ENCODE data around the gene CAMK2A. TPM values are rescaled to one million over a fixed set of nuclear protein-coding genes. Genes with fewer than 3 reads are reported as not detected.

CAMK2A gene
- total RNA-seq (1.8 TPM), polyA plus RNA-seq (2.6 TPM)

GRCh38 chr5:150289551-150290390, at the start of gene CAMK2A:
TSS of gene CAMK2A (minus strand) at chr5:150289773. CDS start at chr5:150289625, 148 bp downstream.
- H3K36me3 ChIP-seq (ENCODE audit: insufficient read depth): no peaks in the 10 kb centered on the region
- H3K4me3 ChIP-seq (ENCODE audit: low read depth, low read length): no peak within 1 kb of the TSS
- no peaks in the 10 kb centered on the region for H3K4me1 ChIP-seq (ENCODE audit: insufficient read depth)
- no peak for DNase-seq (ENCODE audit: extremely low spot score)
- 59% methylated on average over 26 of the region's 26 CpGs for WGBS
- H3K27ac ChIP-seq (ENCODE audit: low read depth): no peak within 1 kb of the TSS

DNA sequence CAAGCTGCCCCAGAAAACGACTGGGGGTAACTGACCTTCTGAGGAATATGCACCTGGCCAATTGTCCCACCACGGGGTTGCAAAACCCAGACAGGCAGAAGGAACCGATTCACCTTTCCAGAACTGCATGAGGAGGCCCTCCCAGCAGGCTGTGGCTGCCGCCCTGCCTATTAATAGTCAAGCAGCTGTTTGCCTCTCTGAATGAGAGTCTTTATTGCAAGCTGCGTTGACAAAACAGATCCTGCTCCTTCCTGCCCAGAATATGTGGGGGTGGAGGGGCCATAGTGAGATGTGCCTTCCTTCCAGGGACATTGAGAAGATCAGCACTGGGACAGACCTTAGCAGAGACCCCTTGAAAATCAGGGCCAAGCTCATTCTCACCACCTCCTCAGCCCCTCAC, 49.6 kb upstream of the CAMK2A start:
- Histone ChIP-seq H3K27ac (ENCODE audit: low read depth) (no peak overlapping the region), H3K4me1 (ENCODE audit: insufficient read depth) (no peaks in the 10 kb centered on the region), H3K4me3 (ENCODE audit: low read depth, low read length) (no peak overlapping the region), H3K36me3 (ENCODE audit: insufficient read depth) (no peaks in the 10 kb centered on the region)
- WGBS: 43% methylated on average over 5 of the region's 5 CpGs
- DNase-seq (ENCODE audit: extremely low spot score): no peak

- Histone ChIP-seq H3K4me1 (ENCODE audit: insufficient read depth) (no peaks in the 10 kb centered on the region), H3K4me3 (ENCODE audit: low read depth, low read length) (no peak overlapping the region), H3K36me3 (ENCODE audit: insufficient read depth) (no peaks in the 10 kb centered on the region), H3K27ac (ENCODE audit: low read depth) (no peak overlapping the region)
- WGBS: 93% methylated on average over 11 of the region's 11 CpGs
- DNase-seq (ENCODE audit: extremely low spot score): no peak
Measured at GRCh38 chr5:150338546-150338945, 49.0 kb upstream of the CAMK2A start.

DNA sequence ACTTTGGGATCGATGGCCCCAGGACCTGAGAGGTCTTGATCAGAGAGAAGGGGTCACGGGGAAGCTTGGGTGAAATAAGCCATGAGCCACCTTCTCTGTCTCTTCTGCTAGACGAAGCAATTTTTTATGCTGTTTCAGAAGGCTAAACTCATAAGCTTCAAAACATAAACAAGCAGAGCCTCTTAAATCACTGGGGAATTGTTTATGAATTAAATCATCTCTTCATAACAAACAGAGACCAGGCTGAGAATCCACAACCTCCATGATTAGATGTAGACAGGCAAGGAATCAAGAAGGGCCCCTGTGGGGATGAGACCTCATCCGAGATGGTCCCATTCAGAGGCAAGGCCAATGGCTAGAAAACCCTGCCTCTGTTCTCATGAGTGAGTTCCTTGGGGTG, 46.2 kb upstream of the CAMK2A start:
- WGBS: 39% methylated on average over 4 of the region's 4 CpGs
- no peak for DNase-seq (ENCODE audit: extremely low spot score)
- H3K36me3 ChIP-seq (ENCODE audit: insufficient read depth): no peaks in the 10 kb centered on the region
- H3K27ac ChIP-seq (ENCODE audit: low read depth): no peak overlapping the region
- no peaks in the 10 kb centered on the region for H3K4me1 ChIP-seq (ENCODE audit: insufficient read depth)
- no peak overlapping the region for H3K4me3 ChIP-seq (ENCODE audit: low read depth, low read length)

- Histone ChIP-seq H3K27ac (ENCODE audit: low read depth) (no peak overlapping the region), H3K4me1 (ENCODE audit: insufficient read depth) (no peaks in the 10 kb centered on the region), H3K36me3 (ENCODE audit: insufficient read depth) (no peaks in the 10 kb centered on the region), H3K4me3 (ENCODE audit: low read depth, low read length) (no peak overlapping the region)
- DNase-seq (ENCODE audit: extremely low spot score): no peak
- WGBS: 80% methylated on average over 5 of the region's 5 CpGs
Measured at GRCh38 chr5:150333400-150333799, 43.8 kb upstream of the CAMK2A start.

DNA sequence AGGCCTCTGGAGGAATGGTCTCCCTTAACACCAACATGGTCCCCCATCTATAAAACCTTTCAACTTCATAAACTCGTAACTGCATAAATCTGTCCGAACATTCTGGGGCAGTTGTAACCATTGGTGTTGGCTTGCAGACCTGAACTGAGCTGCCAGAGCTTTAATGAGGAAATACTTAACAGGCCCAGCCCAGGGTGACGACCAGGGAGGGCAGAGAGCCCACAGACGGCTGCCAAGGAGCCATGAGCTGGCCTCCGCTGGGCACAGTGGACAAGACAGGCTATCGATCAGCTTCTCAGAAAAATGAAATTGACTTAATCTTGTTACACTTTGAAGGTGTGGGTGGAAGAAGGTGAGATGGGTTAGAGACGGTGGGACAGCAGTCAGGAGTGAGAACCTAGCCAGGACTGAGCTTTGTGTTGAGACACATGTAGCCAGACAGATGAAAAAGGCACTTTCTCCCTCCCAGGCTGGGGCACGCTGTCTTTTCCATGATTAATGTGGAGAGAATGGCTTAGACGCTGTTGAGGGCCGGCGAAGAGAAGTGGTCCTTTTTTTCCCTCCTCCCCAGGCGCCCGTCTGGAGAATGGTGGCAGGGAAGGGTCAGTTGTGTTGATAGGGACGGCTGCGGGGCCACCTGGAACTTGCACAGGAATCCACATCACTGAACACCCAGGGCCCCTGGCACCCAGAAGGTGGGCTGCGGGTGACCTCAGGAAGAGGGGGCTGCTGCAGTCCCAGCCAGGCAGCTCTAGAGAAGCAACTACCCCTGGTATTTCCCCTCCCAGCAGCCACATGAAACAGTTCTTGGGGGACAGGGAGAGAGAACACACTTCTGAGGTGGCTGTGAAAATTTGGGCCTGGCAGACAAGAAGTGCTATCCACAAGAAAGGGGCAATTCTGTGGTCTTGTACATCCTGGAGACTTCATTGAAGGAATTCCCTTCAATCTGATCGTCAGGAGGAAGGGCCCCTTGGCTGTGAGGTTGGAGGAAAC, 40.6 kb upstream of the CAMK2A start:
- H3K27ac ChIP-seq (ENCODE audit: low read depth): no peak overlapping the region
- 77% methylated on average over 17 of the region's 17 CpGs for WGBS

DNA sequence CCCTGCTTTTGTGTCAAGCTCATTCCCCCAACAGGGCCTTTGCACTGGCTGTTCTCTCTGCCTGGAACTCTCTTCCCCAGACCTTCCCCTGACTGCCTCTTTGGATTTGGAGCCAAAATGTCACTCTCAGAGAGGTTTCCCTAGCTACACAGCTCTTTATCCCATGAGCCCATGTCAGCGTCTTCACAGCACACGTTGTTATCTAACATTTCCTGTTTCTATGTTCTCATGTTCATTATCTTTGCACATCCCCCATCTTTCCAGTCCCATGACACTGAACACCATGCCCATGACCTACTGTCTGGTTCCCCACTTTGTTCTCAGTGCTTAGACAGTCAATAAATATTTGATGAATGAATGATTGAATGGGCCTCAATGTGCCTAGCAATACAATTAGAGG, 39.5 kb upstream of the CAMK2A start:
- no peaks in the 10 kb centered on the region for H3K4me1 ChIP-seq (ENCODE audit: insufficient read depth)
- DNase-seq (ENCODE audit: extremely low spot score): no peak
- H3K27ac ChIP-seq (ENCODE audit: low read depth): no peak overlapping the region
- no peak overlapping the region for H3K4me3 ChIP-seq (ENCODE audit: low read depth, low read length)
- WGBS: 71% methylated on average over 2 of the region's 2 CpGs
- H3K36me3 ChIP-seq (ENCODE audit: insufficient read depth): no peaks in the 10 kb centered on the region

More for the DNA sequence above, 40.6 kb upstream of the CAMK2A start:
- no peaks in the 10 kb centered on the region for H3K4me1 ChIP-seq (ENCODE audit: insufficient read depth)
- H3K36me3 ChIP-seq (ENCODE audit: insufficient read depth): no peaks in the 10 kb centered on the region
- no peak for DNase-seq (ENCODE audit: extremely low spot score)
- no peak overlapping the region for H3K4me3 ChIP-seq (ENCODE audit: low read depth, low read length)

DNA sequence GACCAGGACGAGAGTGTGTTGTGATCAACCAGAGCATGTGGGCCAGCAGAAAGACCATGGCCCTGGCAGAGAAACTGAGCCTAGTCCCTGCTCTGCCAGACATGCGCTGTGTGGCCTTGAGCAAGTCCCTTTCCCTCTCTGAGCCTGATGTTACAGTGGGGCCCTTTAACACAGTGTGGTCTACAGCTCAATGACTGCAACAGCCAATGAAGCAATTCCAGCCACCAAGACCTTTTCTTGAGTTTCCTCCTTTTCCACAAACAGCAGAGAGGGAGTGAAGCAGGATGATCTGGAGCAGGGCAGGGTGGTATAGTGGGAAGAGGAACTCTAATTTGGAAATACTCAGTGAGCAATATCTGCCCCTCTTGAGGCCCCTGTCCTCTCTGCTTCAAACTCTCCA, 38.9 kb upstream of the CAMK2A start:
- Histone ChIP-seq H3K4me3 (ENCODE audit: low read depth, low read length) (no peak overlapping the region), H3K27ac (ENCODE audit: low read depth) (no peak overlapping the region), H3K36me3 (ENCODE audit: insufficient read depth) (no peaks in the 10 kb centered on the region), H3K4me1 (ENCODE audit: insufficient read depth) (no peaks in the 10 kb centered on the region)
- WGBS: 91% methylated on average over 2 of the region's 2 CpGs
- DNase-seq (ENCODE audit: extremely low spot score): no peak

- DNase-seq (ENCODE audit: extremely low spot score): no peak
- no peak overlapping the region for H3K4me3 ChIP-seq (ENCODE audit: low read depth, low read length)
- H3K27ac ChIP-seq (ENCODE audit: low read depth): no peak overlapping the region
- H3K36me3 ChIP-seq (ENCODE audit: insufficient read depth): no peaks in the 10 kb centered on the region
- no peaks in the 10 kb centered on the region for H3K4me1 ChIP-seq (ENCODE audit: insufficient read depth)
- 41% methylated on average over 3 of the region's 3 CpGs for WGBS
Measured at GRCh38 chr5:150327139-150327538, 37.6 kb upstream of the CAMK2A start.

GRCh38 chr5:150326707-150327106, 37.1 kb upstream of the CAMK2A start:
- Histone ChIP-seq H3K4me1 (ENCODE audit: insufficient read depth) (no peaks in the 10 kb centered on the region), H3K36me3 (ENCODE audit: insufficient read depth) (no peaks in the 10 kb centered on the region), H3K27ac (ENCODE audit: low read depth) (no peak overlapping the region), H3K4me3 (ENCODE audit: low read depth, low read length) (no peak overlapping the region)
- 38% methylated on average over 2 of the region's 2 CpGs for WGBS
- no peak for DNase-seq (ENCODE audit: extremely low spot score)

GRCh38 chr5:150325426-150325825, 35.9 kb upstream of the CAMK2A start:
- no peak overlapping the region for H3K27ac ChIP-seq (ENCODE audit: low read depth)
- WGBS: 93% methylated on average over 4 of the region's 4 CpGs
- no peak for DNase-seq (ENCODE audit: extremely low spot score)
- H3K4me3 ChIP-seq (ENCODE audit: low read depth, low read length): no peak overlapping the region
- H3K36me3 ChIP-seq (ENCODE audit: insufficient read depth): no peaks in the 10 kb centered on the region
- H3K4me1 ChIP-seq (ENCODE audit: insufficient read depth): no peaks in the 10 kb centered on the region

DNA sequence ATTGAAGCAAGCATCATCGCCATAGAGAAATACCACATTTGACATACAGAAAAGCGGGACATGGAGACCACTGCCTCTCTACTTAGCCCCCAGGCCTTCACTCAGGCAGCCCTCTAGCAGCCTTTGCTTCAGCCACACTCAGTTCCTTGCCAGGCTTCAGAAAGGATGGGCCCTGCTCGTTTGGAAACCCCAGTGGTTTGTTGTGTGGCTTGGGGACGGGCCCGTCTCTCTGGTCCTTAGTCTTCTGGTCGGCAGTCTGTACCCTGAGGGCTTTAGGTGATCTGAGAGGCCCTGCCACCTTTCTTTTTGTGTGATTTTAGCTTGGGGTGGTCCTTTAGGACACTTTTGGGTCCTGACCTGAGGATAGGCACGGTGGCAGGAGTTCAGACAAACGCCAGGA, 34.2 kb upstream of the CAMK2A start:
- H3K36me3 ChIP-seq (ENCODE audit: insufficient read depth): no peaks in the 10 kb centered on the region
- H3K27ac ChIP-seq (ENCODE audit: low read depth): no peak overlapping the region
- H3K4me3 ChIP-seq (ENCODE audit: low read depth, low read length): no peak overlapping the region
- no peaks in the 10 kb centered on the region for H3K4me1 ChIP-seq (ENCODE audit: insufficient read depth)
- DNase-seq (ENCODE audit: extremely low spot score): no peak
- WGBS: 89% methylated on average over 8 of the region's 8 CpGs

DNA sequence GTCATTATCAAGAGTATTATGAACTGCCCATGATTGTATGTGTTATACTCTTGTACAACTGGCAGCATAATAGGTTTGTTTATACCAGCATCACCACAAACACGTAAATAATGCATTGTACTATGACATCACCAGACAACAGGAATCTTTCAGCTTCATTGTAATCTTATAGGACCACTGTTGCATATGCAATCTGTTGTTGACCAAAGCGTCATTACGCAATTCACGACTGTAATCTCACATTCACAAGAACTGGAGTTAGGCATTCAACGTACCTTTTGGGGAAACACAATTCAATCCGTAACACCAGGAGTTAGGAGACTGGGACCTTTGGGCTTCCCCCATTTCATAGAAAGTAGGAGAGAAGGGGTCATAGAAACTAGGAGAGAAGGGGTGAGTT, 33.5 kb upstream of the CAMK2A start:
- Histone ChIP-seq H3K27ac (ENCODE audit: low read depth) (no peak overlapping the region), H3K36me3 (ENCODE audit: insufficient read depth) (no peaks in the 10 kb centered on the region), H3K4me1 (ENCODE audit: insufficient read depth) (no peaks in the 10 kb centered on the region), H3K4me3 (ENCODE audit: low read depth, low read length) (no peak overlapping the region)
- no peak for DNase-seq (ENCODE audit: extremely low spot score)
- 78% methylated on average over 6 of the region's 6 CpGs for WGBS

DNA sequence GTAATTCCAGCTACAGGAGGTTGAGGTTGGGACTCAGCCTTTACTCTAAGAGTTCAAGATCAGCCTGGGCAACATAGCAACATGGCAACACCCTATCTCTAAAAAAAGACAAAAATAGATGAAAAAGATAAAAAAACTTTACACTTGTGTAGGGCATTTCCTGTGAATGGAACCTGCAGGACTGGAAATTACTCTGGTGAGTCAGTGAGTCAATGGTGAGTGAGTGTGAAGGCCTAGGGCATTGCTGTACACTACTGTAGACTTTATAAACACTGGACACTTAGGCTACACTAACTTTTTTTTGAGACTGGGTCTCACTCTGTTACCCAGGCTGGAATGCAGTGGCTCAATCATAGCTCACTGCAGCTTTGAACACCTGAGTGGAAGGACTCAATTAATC, 32.6 kb upstream of the CAMK2A start:
- H3K4me3 ChIP-seq (ENCODE audit: low read depth, low read length): no peak overlapping the region
- no peak overlapping the region for H3K27ac ChIP-seq (ENCODE audit: low read depth)
- H3K36me3 ChIP-seq (ENCODE audit: insufficient read depth): no peaks in the 10 kb centered on the region
- no peak for DNase-seq (ENCODE audit: extremely low spot score)
- H3K4me1 ChIP-seq (ENCODE audit: insufficient read depth): no peaks in the 10 kb centered on the region

Data from urinary bladder (tissue), 4 donors.